AG20443 (cell line): ENCODE measurements around the gene SLC31A2.

Source experiments
- DNase-seq: peaks from one replicate; pipeline ENCODE4 v3.0.0; 2012; ENCODE audit warnings: low spot score, mixed read lengths

The SLC31A2 gene

DNA sequence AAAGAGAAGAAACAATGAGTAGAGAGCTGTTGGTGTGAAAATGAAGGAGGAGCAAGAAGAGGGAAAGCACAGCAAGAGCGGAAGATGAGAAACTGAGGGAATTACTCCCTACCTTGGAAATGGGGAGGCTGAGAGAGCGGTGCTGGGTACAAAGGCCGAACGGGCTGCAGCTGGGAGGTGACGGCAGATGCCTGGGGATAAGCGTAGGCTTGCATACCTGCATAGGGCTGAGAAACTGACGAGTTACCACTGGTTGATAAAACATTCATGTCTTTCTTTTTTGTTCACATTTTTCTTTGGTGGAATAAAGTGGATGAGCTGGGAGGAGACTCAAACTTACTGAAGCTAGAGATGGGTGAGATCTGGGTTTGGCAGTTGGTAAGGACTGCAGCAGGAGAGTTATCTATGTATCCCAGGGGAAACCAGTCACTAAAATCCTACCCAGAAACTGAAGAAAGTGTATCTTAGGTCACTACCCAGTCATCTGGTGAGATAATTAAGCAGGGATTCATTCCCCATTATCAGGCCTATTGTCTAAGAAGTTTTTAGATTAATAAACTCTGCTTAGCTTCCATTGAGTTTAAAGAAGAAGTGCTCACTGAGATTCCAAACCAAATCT lies 35.4 kb downstream of the SLC31A2 start:
- no peak for DNase-seq

DNA sequence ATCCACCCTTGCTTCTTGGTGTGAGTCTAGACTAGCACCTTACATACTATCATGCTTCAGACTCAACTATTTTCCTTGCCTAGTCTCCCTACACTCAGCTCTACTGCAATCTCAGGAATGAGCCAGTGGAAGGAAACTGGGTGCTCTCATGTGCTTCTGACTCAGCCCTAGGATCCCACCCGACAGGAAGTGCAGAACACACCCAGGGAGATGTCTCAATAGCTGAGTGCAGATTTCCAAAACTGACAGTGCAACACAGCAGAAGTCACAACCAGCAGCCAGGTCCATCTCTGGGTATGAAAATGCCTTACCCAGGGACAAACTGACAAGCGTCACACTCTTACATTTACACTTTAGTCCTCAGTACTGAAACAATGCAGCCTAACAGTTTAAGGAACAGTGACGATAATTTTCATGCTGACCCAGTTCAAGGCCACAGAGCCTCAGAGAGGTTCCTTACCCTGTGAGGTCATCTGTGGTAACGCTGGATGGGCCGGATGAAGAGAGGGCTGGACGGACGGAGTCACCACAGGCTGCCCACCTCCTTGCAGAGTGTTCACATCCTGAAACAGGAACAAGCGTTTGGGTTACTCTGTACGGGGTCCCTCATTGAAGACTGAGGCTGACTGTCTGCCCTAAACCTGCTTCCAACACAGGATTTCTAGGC lies 37.3 kb downstream of the SLC31A2 start:
- peak; percentile 91 for DNase-seq

DNA sequence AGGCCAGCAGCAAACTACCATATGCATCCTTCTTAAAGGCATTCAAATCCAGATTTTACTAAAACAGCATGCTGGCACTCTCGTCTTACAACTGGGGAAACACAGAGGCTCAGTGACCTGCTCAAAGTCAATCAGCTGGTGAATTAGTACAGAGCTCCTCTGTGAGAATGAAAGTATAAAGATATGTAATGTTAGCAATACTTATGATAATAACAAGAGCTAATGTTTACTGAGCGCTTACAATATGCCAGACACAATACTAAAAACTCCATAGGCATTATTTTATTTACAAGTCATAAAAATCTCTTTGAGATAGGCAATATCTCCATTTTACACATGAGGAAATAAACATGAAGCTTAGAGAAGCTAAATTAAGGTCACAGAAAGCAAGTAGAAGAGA lies 41.6 kb downstream of the SLC31A2 start:
- no peak for DNase-seq

DNA sequence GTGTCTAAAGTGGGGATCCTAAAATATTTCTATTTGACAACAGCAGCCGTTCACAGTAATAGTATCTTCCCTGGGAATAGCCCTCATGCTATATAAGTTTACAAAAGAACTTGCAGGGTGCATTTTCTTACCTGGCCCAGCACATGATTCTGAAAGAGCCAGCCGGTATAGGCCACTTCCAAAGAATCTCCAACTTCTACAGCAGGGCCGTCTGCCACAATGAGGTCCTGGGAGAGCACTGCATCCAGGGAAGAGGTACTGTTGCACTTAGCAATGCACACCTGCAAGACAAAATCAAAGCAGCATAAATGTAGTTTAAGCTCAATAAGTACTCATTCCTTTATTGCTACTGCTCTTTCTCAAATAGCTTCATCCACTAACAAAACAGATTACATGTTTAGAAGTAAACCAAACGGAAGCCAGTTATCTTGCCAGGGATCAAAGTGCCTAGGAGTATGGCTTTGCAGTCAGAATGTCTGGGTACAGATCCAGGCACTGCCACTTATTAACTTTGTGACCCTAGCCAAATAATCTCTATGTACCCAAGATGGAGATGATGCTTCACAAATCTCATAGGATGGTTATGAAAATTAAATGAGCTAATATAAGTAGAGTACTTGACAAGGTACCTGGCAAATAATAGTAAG lies 49.0 kb downstream of the SLC31A2 start:
- DNase-seq, result no peak

DNA sequence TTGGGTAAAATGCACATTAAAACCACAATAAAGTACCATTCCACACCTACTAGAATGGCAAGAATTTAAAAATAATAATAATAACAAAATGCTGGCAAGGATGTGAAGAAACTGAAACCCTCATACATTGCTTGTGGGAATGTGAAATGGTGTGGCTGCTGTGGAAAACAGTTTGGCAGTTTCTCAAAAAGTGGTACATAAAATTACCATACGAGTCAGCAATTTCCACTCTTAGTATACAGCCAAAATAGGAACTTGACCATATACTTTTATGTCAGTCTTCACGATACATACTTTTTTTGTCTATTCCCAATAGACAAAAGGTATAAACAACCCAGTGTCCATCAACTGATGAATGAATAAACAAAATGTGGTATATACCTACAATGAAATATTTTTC lies 54.6 kb downstream of the SLC31A2 start:
- no peak for DNase-seq

DNA sequence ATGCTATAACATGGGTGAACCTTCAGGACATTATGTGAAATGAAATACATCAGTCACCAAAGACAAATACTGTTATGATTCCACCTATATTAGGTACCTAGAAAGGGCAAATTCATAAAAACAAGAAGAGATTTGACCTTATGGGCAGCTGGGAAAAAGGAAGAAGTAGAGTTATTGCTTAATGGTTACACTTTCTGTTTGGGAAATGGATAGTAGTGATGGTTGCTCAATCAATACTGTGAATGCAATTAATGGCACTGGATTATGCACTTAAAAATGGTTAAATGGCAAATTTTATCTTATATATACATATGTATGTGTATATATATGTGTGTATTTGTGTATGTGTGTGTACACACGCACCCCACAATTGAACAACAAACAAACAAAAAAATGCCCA lies 55.1 kb downstream of the SLC31A2 start:
- DNase-seq, result no peak

DNA sequence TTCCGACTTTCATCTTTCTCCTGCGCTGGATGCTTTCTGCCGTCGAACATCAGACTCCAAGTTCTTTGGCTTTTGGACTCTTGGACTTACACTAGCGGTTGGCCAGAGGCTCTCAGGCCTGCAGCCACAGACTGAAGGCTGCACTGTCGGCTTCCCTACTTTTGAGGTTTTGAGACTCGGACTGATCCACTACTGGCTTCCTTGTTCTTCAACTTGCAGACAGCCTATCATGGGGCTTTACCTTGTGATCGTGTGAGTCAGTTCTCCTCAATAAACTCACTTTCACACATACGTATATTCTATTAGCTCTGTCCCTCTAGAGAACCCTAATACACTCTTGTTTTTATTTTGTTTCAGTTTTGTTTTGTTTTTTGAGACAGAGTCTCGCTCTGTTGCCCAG lies 60.0 kb downstream of the SLC31A2 start:
- no peak for DNase-seq
